K562 (cell line): ENCODE measurements around the gene MTG2. TPM values are rescaled to one million over a fixed set of nuclear protein-coding genes. Genes with fewer than 3 reads are reported as not detected.

Experiments used
- ADNP ChIP-seq: fragments of 200-800 bp; sonication (Bioruptor generic); IDR thresholded peaks from 2 replicates; pipeline ENCODE4 v1.6.1; 2016; ENCODE audit warnings: missing genetic modification characterization, missing compliant biosample characterization
- BMI1 ChIP-seq: fragments of 150-350 bp; IDR thresholded peaks from 2 replicates; pipeline ENCODE4 v1.6.1; 2014; ENCODE audit warnings: low read length
- CCNT2 ChIP-seq: IDR thresholded peaks from 2 replicates; pipeline ENCODE4 v1.6.1; 2011; ENCODE audit warnings: borderline replicate concordance, low read depth, mild to moderate bottlenecking, moderate library complexity, mixed read lengths, low read length; ENCODE audit not compliant: insufficient read length; ENCODE audit errors: extremely low read depth
- ESRRA ChIP-seq: fragments of 450-650 bp; IDR thresholded peaks from 2 replicates; pipeline ENCODE4 v1.6.1; 2014; ENCODE audit warnings: low read depth, mild to moderate bottlenecking, moderate library complexity, borderline replicate concordance
- GABPA ChIP-seq: fragments of 200-800 bp; sonication (Bioruptor generic); conservative IDR thresholded peaks from 2 replicates; pipeline ENCODE4 v1.6.1; 2016; ENCODE audit warnings: low read depth, missing genetic modification characterization, missing compliant biosample characterization
- GTF2E2 ChIP-seq: fragments of 200-800 bp; sonication (Bioruptor generic); IDR thresholded peaks from 2 replicates; pipeline ENCODE4 v1.6.1; 2016; ENCODE audit warnings: missing genetic modification characterization, missing compliant biosample characterization
- HMBOX1 ChIP-seq: sonication (generic); IDR thresholded peaks from 2 replicates; pipeline ENCODE4 v1.6.1; 2016
- HMGN3 ChIP-seq: IDR thresholded peaks from 2 replicates; pipeline ENCODE4 v1.6.1; 2011; ENCODE audit warnings: borderline replicate concordance, low read depth, mild to moderate bottlenecking, mixed read lengths, low read length; ENCODE audit not compliant: insufficient read length; ENCODE audit errors: extremely low read depth
- HNRNPUL1 ChIP-seq: fragments of 200-400 bp; formaldehyde crosslinking; IDR thresholded peaks from 2 replicates; pipeline ENCODE4 v1.6.1; 2017; ENCODE audit warnings: low read length
- KLF16 ChIP-seq: IDR thresholded peaks from 2 replicates; pipeline ENCODE4 v1.6.1; 2016; ENCODE audit warnings: antibody characterized with exemption
- MAZ ChIP-seq, 2 experiments: fragments of 450-650 bp in 1 of 2; sonication (generic) in 1 of 2; formaldehyde crosslinking; IDR thresholded peaks in 1 of 2; conservative IDR thresholded peaks in 1 of 2; 2 replicates each; pipeline versions ENCODE4 v1.4.0 to v1.5.0; 2020; ENCODE audit warnings: mild to moderate bottlenecking in 1 of 2, missing genetic modification reagents in 1 of 2
- MXI1 ChIP-seq: IDR thresholded peaks from 2 replicates; pipeline ENCODE4 v1.6.1; 2011; ENCODE audit warnings: low read depth, mild to moderate bottlenecking, improper control_type of control experiment, low read length
- POLR2B ChIP-seq: fragments of 450-650 bp; IDR thresholded peaks from 2 replicates; pipeline ENCODE4 v1.6.1; 2018; ENCODE audit warnings: low read depth; ENCODE audit not compliant: partially characterized antibody
- POLR3G ChIP-seq: IDR thresholded peaks from 2 replicates; pipeline ENCODE4 v1.6.1; 2011; ENCODE audit not compliant: insufficient read length, insufficient replicate concordance; ENCODE audit errors: extremely low read depth
- RB1 ChIP-seq: fragments of 450-650 bp; IDR thresholded peaks from 2 replicates; pipeline ENCODE4 v1.6.1; 2017; ENCODE audit warnings: low read depth, mild to moderate bottlenecking
- RFX1 ChIP-seq: fragments of 450-650 bp; IDR thresholded peaks from 2 replicates; pipeline ENCODE4 v1.6.1; 2016; ENCODE audit warnings: mild to moderate bottlenecking, moderate library complexity
- SMARCA5 ChIP-seq: fragments of 450-650 bp; IDR thresholded peaks from 2 replicates; pipeline ENCODE4 v1.6.1; 2016
- ZNF280A ChIP-seq: fragments of 450-650 bp; IDR thresholded peaks from 2 replicates; pipeline ENCODE4 v1.6.1; 2018; ENCODE audit warnings: mild to moderate bottlenecking, low read depth; ENCODE audit not compliant: partially characterized antibody
- ZNF41 ChIP-seq: fragments of 250-450 bp; sonication (Bioruptor Pico); conservative IDR thresholded peaks from 2 replicates; pipeline ENCODE4 v1.4.0; 2020; ENCODE audit warnings: mild to moderate bottlenecking
- polyA plus RNA-seq, 8 experiments: library from polyadenylated mRNA; depleted of rRNA in 4 of 8; stranded (reverse) in 5 of 8; unstranded in 3 of 8; fragments of >200 nt; fragmentation: Nextera tagmentation in 2 of 8; fragmentation: Illumina TruSeq in 1 of 8; extraction: Ambion mirVana in 2 of 8; extraction: Trizol in 1 of 8; gene quantifications; 2 replicates each; pipeline versions ENCODE4 v1.2.1 to v1.2.3, GENCODE V29; 2011 to 2014; ENCODE audit warnings: inconsistent platforms in 1 of 8, missing spikeins in 1 of 8
- total RNA-seq, 7 experiments: library from RNA; depleted of rRNA in 6 of 7; stranded (reverse); fragments of >200 nt in 6 of 7; fragmentation: Illumina TruSeq in 2 of 7; extraction: Trizol in 2 of 7; gene quantifications; 2 replicates each; pipeline versions ENCODE4 v1.2.1 to v1.2.3, GENCODE V29; 2011 to 2021; ENCODE audit warnings: low replicate concordance in 1 of 7
- TF ChIP-seq, protein P1 (sequence below): fragments of 250-450 bp; sonication (Bioruptor Pico); IDR thresholded peaks from 2 replicates; pipeline ENCODE4 v1.8.0; 2021; ENCODE audit warnings: borderline replicate concordance, mild to moderate bottlenecking, moderate library complexity; ENCODE audit not compliant: poor library complexity, severe bottlenecking
- TF ChIP-seq, protein P2 (sequence below), 2 experiments: fragments of 450-650 bp; IDR thresholded peaks; 2 replicates each; pipeline ENCODE4 v1.6.1; 2018; ENCODE audit warnings: mild to moderate bottlenecking in 2 of 2, low read depth in 1 of 2; ENCODE audit not compliant: partially characterized antibody in 2 of 2

The MTG2 gene
- total and polyA plus RNA-seq, 9 of the 15 experiments (the other 6 are each of a cell fraction or from before 2014, with no cell fraction given) = 8.7 to 67.5 (median 44.5) TPM

DNA sequence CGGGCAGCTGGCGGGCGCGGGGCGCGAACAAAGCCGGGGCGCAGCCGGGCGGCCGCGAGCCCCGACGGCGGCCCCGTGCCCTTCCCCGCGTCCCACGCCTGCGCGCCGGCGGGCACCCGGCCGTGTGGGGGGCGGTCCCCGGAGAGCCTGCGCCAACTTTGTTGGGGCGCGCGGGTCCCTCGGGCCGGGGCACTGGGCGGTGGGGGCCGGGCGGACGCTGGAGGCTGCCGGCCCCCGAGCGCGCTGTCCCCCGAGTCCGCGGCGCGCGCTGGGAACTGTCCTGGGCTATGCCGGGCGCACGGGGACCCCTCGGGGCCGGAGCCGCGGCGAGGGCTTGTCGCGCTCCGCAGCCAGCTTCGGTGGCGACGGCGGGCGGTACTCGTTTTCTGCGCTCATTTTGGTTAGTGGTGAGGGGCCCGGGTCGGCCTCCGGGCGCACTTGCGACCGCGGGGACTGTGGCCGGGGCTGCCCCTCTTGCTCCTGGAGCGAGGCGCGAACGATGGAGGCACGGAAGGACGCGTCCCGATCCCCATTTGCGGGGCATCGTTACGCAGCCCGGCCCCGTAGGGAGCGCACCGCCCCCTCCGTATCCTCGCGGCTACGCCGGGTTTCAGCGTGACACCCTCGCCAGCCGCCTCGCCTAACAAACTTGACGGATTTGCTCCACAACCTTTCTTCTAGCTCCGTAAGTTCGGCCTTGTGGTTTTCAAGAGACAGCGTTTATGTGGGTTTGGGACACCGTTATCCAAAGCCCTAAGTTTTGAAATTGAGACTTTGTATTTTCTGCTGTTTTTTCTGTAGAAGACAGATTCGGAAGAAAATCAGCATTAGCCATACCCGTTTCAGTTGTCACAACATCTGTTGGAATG lies 38.6 kb upstream of the MTG2 start (continued):
- TF ChIP-seq MXI1 (0 out of 2 replicates have a peak, but pooled peaks have one; percentile 33), HMBOX1 (no peak), GABPA (tag) (no peak), HMGN3 (no peak), MAZ (CRISPR knock-in tag; conservative IDR thresholded peaks at IDR 0.05 in 1 of 2, IDR thresholded peaks at IDR 0.05 in 1 of 2) (peak; percentile 45 to 51; a peak in 1 of 4 replicates), ZNF41 (no peak), GTF2E2 (no peak), RB1 (no peak), SMARCA5 (no peak), KLF16 (no peak), POLR3G (no peak), CCNT2 (peak; percentile 53), ZNF280A (no peak), POLR2B (no peak), RFX1 (no peak), BMI1 (no peak), HNRNPUL1 (no peak), ESRRA (no peak), ADNP (tag) (no peak)
- TF ChIP-seq, protein P1, sequence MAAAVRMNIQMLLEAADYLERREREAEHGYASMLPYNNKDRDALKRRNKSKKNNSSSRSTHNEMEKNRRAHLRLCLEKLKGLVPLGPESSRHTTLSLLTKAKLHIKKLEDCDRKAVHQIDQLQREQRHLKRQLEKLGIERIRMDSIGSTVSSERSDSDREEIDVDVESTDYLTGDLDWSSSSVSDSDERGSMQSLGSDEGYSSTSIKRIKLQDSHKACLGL (CRISPR knock-in tag) = no peak
- TF ChIP-seq, protein P2, sequence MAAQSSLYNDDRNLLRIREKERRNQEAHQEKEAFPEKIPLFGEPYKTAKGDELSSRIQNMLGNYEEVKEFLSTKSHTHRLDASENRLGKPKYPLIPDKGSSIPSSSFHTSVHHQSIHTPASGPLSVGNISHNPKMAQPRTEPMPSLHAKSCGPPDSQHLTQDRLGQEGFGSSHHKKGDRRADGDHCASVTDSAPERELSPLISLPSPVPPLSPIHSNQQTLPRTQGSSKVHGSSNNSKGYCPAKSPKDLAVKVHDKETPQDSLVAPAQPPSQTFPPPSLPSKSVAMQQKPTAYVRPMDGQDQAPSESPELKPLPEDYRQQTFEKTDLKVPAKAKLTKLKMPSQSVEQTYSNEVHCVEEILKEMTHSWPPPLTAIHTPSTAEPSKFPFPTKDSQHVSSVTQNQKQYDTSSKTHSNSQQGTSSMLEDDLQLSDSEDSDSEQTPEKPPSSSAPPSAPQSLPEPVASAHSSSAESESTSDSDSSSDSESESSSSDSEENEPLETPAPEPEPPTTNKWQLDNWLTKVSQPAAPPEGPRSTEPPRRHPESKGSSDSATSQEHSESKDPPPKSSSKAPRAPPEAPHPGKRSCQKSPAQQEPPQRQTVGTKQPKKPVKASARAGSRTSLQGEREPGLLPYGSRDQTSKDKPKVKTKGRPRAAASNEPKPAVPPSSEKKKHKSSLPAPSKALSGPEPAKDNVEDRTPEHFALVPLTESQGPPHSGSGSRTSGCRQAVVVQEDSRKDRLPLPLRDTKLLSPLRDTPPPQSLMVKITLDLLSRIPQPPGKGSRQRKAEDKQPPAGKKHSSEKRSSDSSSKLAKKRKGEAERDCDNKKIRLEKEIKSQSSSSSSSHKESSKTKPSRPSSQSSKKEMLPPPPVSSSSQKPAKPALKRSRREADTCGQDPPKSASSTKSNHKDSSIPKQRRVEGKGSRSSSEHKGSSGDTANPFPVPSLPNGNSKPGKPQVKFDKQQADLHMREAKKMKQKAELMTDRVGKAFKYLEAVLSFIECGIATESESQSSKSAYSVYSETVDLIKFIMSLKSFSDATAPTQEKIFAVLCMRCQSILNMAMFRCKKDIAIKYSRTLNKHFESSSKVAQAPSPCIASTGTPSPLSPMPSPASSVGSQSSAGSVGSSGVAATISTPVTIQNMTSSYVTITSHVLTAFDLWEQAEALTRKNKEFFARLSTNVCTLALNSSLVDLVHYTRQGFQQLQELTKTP (IDR thresholded peaks at IDR 0.05; ENCODE audit: low read depth in 1 of 2, partially characterized antibody in 2 of 2) = no peak
